ENCODE data around the gene GAB2. TPM values are rescaled to one million over a fixed set of nuclear protein-coding genes. Genes with fewer than 3 reads are reported as not detected.

GAB2 gene
- total and polyA plus RNA-seq, 2 of the 4 experiments (the other 2 are of a cell fraction), result 3.3 to 5.9 TPM

GRCh38 chr11:78392854-78393253 is 24.8 kb downstream of the GAB2 start:
- H3K9me1 ChIP-seq (ENCODE audit: insufficient read depth, low read length), result peaks cover 4% of the 10 kb centered on the region; the same call in 1 of the 2 replicates
- H3K4me1 ChIP-seq (ENCODE audit: control insufficient read depth, insufficient read depth, low read length), result no peaks in the 10 kb centered on the region
- H2BK15ac ChIP-seq (ENCODE audit: low read depth, low read length), result no peak overlapping the region
- H3K79me1 ChIP-seq (ENCODE audit: low read depth in 1 of 2, low read length in 2 of 2), result peaks cover 29 to 40% of the 10 kb centered on the region in 2 experiments
- H3K9ac ChIP-seq (ENCODE audit: low read depth, low read length), result no peak overlapping the region
- H3K18ac ChIP-seq (ENCODE audit: low read depth, low read length), result no peak overlapping the region
- no peak for TF ChIP-seq CHD1 (IDR thresholded peaks at IDR 0.05; ENCODE audit: low read depth, low read length)
- TF ChIP-seq, protein P1, sequence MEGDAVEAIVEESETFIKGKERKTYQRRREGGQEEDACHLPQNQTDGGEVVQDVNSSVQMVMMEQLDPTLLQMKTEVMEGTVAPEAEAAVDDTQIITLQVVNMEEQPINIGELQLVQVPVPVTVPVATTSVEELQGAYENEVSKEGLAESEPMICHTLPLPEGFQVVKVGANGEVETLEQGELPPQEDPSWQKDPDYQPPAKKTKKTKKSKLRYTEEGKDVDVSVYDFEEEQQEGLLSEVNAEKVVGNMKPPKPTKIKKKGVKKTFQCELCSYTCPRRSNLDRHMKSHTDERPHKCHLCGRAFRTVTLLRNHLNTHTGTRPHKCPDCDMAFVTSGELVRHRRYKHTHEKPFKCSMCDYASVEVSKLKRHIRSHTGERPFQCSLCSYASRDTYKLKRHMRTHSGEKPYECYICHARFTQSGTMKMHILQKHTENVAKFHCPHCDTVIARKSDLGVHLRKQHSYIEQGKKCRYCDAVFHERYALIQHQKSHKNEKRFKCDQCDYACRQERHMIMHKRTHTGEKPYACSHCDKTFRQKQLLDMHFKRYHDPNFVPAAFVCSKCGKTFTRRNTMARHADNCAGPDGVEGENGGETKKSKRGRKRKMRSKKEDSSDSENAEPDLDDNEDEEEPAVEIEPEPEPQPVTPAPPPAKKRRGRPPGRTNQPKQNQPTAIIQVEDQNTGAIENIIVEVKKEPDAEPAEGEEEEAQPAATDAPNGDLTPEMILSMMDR (conservative IDR thresholded peaks at IDR 0.05; ENCODE audit: low read depth, low read length), result no peak
- TF ChIP-seq BHLHE40 (IDR thresholded peaks at IDR 0.05; ENCODE audit: low read depth, low read length), result no peak
- TF ChIP-seq RFX5 (IDR thresholded peaks at IDR 0.05; ENCODE audit: low read depth, low read length), result no peak
- TF ChIP-seq POLR2A (IDR thresholded peaks at IDR 0.05; ENCODE audit: low read depth, low read length), result no peak
- no peak for TF ChIP-seq USF2 (IDR thresholded peaks at IDR 0.05; ENCODE audit: low read depth, low read length)
- H3K27ac ChIP-seq (ENCODE audit: insufficient read depth, low read length), result no peak overlapping the region
- no peak overlapping the region for H3K23ac ChIP-seq (ENCODE audit: low read depth, low read length)
- ChIA-PET CTCF (no interaction called here), POLR2A (ENCODE audit: unreplicated experiment) (no interaction called here)
- H2AK9ac ChIP-seq (replicated peaks; ENCODE audit: low read depth, low read length, poor library complexity), result no peak overlapping the region
- no peaks in the 10 kb centered on the region; the same call in 1 of the 2 replicates for H4K20me1 ChIP-seq (ENCODE audit: insufficient read depth, low read length)
- H4K8ac ChIP-seq (ENCODE audit: low read depth in 2 of 2, low read length in 2 of 2), result no peak overlapping the region
- dilution Hi-C loops (cut with HindIII; ENCODE audit: low sequenced_read_pairs, unreplicated experiment) (no loop called here), intact Hi-C loops (cut with micrococcal nuclease) (no loop called here), in situ Hi-C loops (cut with MboI; ENCODE audit: low sequenced_read_pairs) (no loop called here)
- H3K14ac ChIP-seq (replicated peaks; ENCODE audit: low read depth, low read length), result no peak overlapping the region
- no peak overlapping the region for H3K56ac ChIP-seq (ENCODE audit: extremely low read depth, insufficient read depth, low read length)
- ATAC-seq (ENCODE audit: low read depth) (no peak), DNase-seq (no peak)
- H2BK120ac ChIP-seq (ENCODE audit: low read depth, low read length), result no peak overlapping the region
- H3K4ac ChIP-seq (ENCODE audit: low read depth, low read length), result no peak overlapping the region
- no peak overlapping the region for H2AFZ ChIP-seq (replicated peaks; ENCODE audit: low read length, poor library complexity)
- no peak overlapping the region for H3K4me2 ChIP-seq (ENCODE audit: low read depth, low read length)
- H4K91ac ChIP-seq (ENCODE audit: insufficient read depth, low read depth, low read length), result no peak overlapping the region
- H2BK20ac ChIP-seq (ENCODE audit: low read depth, low read length), result no peak overlapping the region
- no peak overlapping the region for H2BK5ac ChIP-seq (ENCODE audit: low read depth, low read length, poor library complexity, severe bottlenecking)
- no peak overlapping the region for H4K5ac ChIP-seq (ENCODE audit: low read depth, low read length)
- no peak overlapping the region for H3K4me3 ChIP-seq (ENCODE audit: insufficient read depth, low read depth, low read length)
- no peaks in the 10 kb centered on the region for H3K9me3 ChIP-seq (ENCODE audit: control insufficient read depth, insufficient read depth, low read length)
- H3K27me3 ChIP-seq (ENCODE audit: control insufficient read depth, insufficient read depth, low read length), result no peaks in the 10 kb centered on the region
- no CpG with 5 or more reads among the region's 2 CpGs for WGBS, 2 experiments (ENCODE audit: extremely low coverage in 2 of 2, insufficient read length in 1 of 2)
- no TSS peak for BruUV-seq (replicated peaks)
- H3K36me3 ChIP-seq (ENCODE audit: control insufficient read depth, insufficient read depth, low read length), result no peaks in the 10 kb centered on the region
- H2AK5ac ChIP-seq (ENCODE audit: low read depth, low read length), result no peak overlapping the region

Measured in IMR-90 (cell line).